ENCODE results near the gene MTHFD1L.

Gene MTHFD1L

GRCh38 chr6:150991487-150991886 lies 126.0 kb downstream of the MTHFD1L start:
- no peak for DNase-seq (ENCODE audit: low read depth)

GRCh38 chr6:150992262-150992661 lies 126.8 kb downstream of the MTHFD1L start:
- no peak for DNase-seq (ENCODE audit: low read depth)

- DNase-seq (ENCODE audit: low read depth) = no peak
These were observed 127.2 kb downstream of the MTHFD1L start for GRCh38 chr6:150992703-150993102.

- no peak for DNase-seq (ENCODE audit: low read depth)
These were observed 127.8 kb downstream of the MTHFD1L start for GRCh38 chr6:150993253-150993652.

GRCh38 chr6:150994026-150994425 lies 128.5 kb downstream of the MTHFD1L start:
- no peak for DNase-seq (ENCODE audit: low read depth)

- DNase-seq (ENCODE audit: low read depth) = no peak
These were observed 131.5 kb downstream of the MTHFD1L start for GRCh38 chr6:150996968-150997367.

GRCh38 chr6:150999107-150999506 lies 133.6 kb downstream of the MTHFD1L start:
- DNase-seq (ENCODE audit: low read depth) = no peak

GRCh38 chr6:150999576-150999975 lies 134.1 kb downstream of the MTHFD1L start:
- no peak for DNase-seq (ENCODE audit: low read depth)

- no peak for DNase-seq (ENCODE audit: low read depth)
These were observed 136.0 kb downstream of the MTHFD1L start for GRCh38 chr6:151001387-151002056.

- DNase-seq (ENCODE audit: low read depth) = no peak
These were observed 136.6 kb downstream of the MTHFD1L start for GRCh38 chr6:151002057-151002450.

- no peak for DNase-seq (ENCODE audit: low read depth)
These were observed 137.0 kb downstream of the MTHFD1L start for GRCh38 chr6:151002491-151002935.

- DNase-seq (ENCODE audit: low read depth) = peak; percentile 77
These were observed 139.0 kb downstream of the MTHFD1L start for GRCh38 chr6:151004383-151005024.

GRCh38 chr6:151005164-151005563 lies 139.7 kb downstream of the MTHFD1L start:
- no peak for DNase-seq (ENCODE audit: low read depth)

- no peak for DNase-seq (ENCODE audit: low read depth)
These were observed 140.6 kb downstream of the MTHFD1L start for GRCh38 chr6:151005896-151006632.

GRCh38 chr6:151007076-151007475 lies 141.6 kb downstream of the MTHFD1L start:
- no peak for DNase-seq (ENCODE audit: low read depth)

- DNase-seq (ENCODE audit: low read depth) = no peak
These were observed 142.4 kb downstream of the MTHFD1L start for GRCh38 chr6:151007922-151008321.

GRCh38 chr6:151008425-151008824 lies 142.9 kb downstream of the MTHFD1L start:
- no peak for DNase-seq (ENCODE audit: low read depth)

- DNase-seq (ENCODE audit: low read depth) = no peak
These were observed 144.1 kb downstream of the MTHFD1L start for GRCh38 chr6:151009576-151009975.

- no peak for DNase-seq (ENCODE audit: low read depth)
These were observed 144.6 kb downstream of the MTHFD1L start for GRCh38 chr6:151010071-151010470.

GRCh38 chr6:151012321-151013294 lies 147.1 kb downstream of the MTHFD1L start:
- DNase-seq (ENCODE audit: low read depth) = no peak

- DNase-seq (ENCODE audit: low read depth) = no peak
These were observed 149.1 kb downstream of the MTHFD1L start for GRCh38 chr6:151014404-151015100.
